ENCODE measurements around the gene DSTYK. TPM values are rescaled to one million over a fixed set of nuclear protein-coding genes. Genes with fewer than 3 reads are reported as not detected.

The DSTYK gene
- polyA plus RNA-seq, 1 experiment: 16.7 TPM

- no peak for DNase-seq (ENCODE audit: low read depth, low spot score)
- no peak for TF ChIP-seq CTCF (IDR thresholded peaks at IDR 0.05; ENCODE audit: low read depth, low read length)
- POLR2A ChIA-PET: interaction anchor here (0.6 kb wide), 1 partner anchor 151 kb away, joined by 11 read pairs; no protein-coding TSS in a partner anchor
- Histone ChIP-seq H3K27me3 (ENCODE audit: control insufficient read depth, insufficient read depth, low read length) (no peaks in the 10 kb centered on the region), H3K4me3 (ENCODE audit: low read depth, low read length) (no peak overlapping the region), H3K27ac (ENCODE audit: low read depth, low read length) (peak overlapping the region; percentile 57), H3K9me3 (ENCODE audit: control insufficient read depth, insufficient read depth, low read length) (no peaks in the 10 kb centered on the region)
- CTCF ChIA-PET: interaction anchor here (0.7 to 6.8 kb wide), 12 partner anchors 12 to 658 kb away, joined by 3 to 107 read pairs (median 7); partner anchors contain the start of gene TMCC2
Measured at GRCh38 chr1:205258261-205258691, 46.8 kb upstream of the DSTYK start.

- DNase-seq (ENCODE audit: low read depth, low spot score): no peak
- ChIA-PET POLR2A (interaction anchor here (0.6 kb wide), 1 partner anchor 150 kb away, joined by 11 read pairs; no protein-coding TSS in a partner anchor), CTCF (interaction anchor here (0.7 to 6.8 kb wide), 15 partner anchors 11 to 658 kb away, joined by 3 to 107 read pairs (median 7); partner anchors contain the start of gene TMCC2)
- H3K4me3 ChIP-seq (ENCODE audit: low read depth, low read length): no peak overlapping the region
- H3K27ac ChIP-seq (ENCODE audit: low read depth, low read length): no peak overlapping the region
- no peaks in the 10 kb centered on the region for H3K9me3 ChIP-seq (ENCODE audit: control insufficient read depth, insufficient read depth, low read length)
- no peaks in the 10 kb centered on the region for H3K27me3 ChIP-seq (ENCODE audit: control insufficient read depth, insufficient read depth, low read length)
- TF ChIP-seq CTCF (IDR thresholded peaks at IDR 0.05; ENCODE audit: low read depth, low read length): no peak
Measured at GRCh38 chr1:205257735-205258134, 46.2 kb upstream of the DSTYK start.

DNA sequence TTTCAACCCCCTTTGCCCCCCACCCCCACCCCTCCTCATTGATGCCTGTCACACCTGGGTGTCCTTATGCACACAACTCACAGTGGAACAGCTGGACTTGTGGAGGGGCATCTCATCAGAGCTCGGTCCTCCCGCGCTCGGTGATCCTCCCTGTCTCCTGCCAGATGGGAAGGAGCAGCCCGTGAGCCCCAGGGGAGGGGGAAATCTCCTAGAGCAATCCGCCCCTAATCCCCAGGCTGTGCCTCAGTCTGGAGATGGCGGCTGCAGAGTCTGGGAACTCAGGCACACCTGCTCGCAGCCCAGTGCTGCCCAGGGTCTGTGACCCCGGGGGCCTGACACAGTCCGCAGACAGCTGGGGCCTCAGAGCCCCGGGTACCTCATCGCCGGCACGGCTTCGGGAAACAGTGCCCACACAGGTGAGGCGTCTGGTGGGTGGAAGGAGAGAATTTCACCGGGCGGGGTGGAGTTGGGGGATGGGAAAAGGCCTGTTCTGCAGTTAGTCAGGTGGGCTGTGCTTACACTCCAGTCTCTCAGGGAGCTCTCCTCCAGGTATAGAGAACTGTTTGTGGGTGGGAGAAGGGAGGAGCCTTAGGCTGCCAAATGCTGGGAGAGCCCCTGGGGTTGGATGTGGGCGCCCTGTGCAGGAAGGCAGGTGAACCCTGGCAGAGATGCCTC is 45.6 kb upstream of the DSTYK start:
- ChIA-PET CTCF (interaction anchor here (0.5 to 6.8 kb wide), 64 partner anchors 9 to 450 kb away, joined by 3 to 107 read pairs (median 5); partner anchors contain the start of genes RBBP5 and TMCC2), POLR2A (interaction anchor here (0.6 to 1.8 kb wide), 2 partner anchors 17 to 135 kb away, joined by 5 to 11 read pairs; partner anchors contain the start of gene RBBP5)

DNA sequence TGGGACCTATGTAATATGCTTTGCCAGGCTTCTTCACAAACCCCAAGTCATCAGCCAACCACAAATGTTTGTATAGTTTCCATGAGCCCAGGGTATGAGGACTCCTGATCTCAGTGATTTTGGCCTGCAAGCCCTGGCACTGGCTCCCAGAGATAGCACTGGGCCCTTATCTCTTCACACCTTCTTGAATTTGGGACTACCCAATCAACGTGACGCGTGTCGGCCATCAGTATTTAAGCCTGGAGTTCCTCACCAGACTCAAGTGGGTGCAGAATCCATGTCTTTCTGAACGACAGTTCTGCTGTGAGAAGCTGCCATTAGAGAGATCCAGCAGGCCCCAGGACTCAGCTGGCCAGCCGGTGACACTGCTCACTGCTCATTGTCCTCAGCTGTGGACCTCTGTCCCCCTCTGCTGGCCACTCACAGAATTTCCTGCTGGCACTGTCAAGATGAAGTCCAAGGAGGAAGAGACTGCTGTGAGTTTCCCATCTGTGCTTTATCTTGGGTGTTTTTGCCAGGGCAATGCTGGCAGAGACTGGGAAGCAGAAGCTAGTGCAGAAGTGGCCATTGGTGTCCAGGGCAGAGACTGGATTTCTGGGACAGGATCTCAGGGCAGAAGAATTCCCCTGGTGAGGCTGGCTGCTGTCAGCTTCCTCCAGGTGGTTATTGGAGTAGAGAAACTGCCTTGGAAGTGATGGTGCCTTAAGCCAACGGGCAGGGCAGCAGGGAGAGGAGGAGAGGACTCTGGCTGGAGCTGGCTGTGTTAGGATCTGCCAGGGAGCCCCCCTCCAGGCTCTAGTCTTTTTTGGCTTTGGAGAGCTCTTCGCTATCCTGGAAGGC is 44.7 kb upstream of the DSTYK start:
- POLR2A ChIA-PET: interaction anchor here (1.8 kb wide), 1 partner anchor 134 kb away, joined by 11 read pairs; the partner anchor contains the start of gene RBBP5

More for the DNA sequence above, 45.6 kb upstream of the DSTYK start:
- Histone ChIP-seq H3K27me3 (ENCODE audit: control insufficient read depth, insufficient read depth, low read length) (no peaks in the 10 kb centered on the region), H3K27ac (ENCODE audit: low read depth, low read length) (no peak overlapping the region), H3K4me3 (ENCODE audit: low read depth, low read length) (no peak overlapping the region), H3K9me3 (ENCODE audit: control insufficient read depth, insufficient read depth, low read length) (no peaks in the 10 kb centered on the region)
- TF ChIP-seq CTCF (IDR thresholded peaks at IDR 0.05; ENCODE audit: low read depth, low read length): no peak
- no peak for DNase-seq (ENCODE audit: low read depth, low spot score)

More for the DNA sequence above, 44.7 kb upstream of the DSTYK start:
- Histone ChIP-seq H3K4me3 (ENCODE audit: low read depth, low read length) (no peak overlapping the region), H3K27ac (ENCODE audit: low read depth, low read length) (no peak overlapping the region), H3K27me3 (ENCODE audit: control insufficient read depth, insufficient read depth, low read length) (no peaks in the 10 kb centered on the region), H3K9me3 (ENCODE audit: control insufficient read depth, insufficient read depth, low read length) (no peaks in the 10 kb centered on the region)
- CTCF ChIA-PET: interaction anchor here (0.5 to 6.8 kb wide), 67 partner anchors 8 to 449 kb away, joined by 3 to 107 read pairs (median 5); partner anchors contain the start of genes RBBP5 and TMCC2
- peak; percentile 97 for TF ChIP-seq CTCF (IDR thresholded peaks at IDR 0.05; ENCODE audit: low read depth, low read length)
- peak; percentile 59 for DNase-seq (ENCODE audit: low read depth, low spot score)

All from AG04450 (cell line).